ENCODE results near the gene ASPN.

Gene ASPN

DNA sequence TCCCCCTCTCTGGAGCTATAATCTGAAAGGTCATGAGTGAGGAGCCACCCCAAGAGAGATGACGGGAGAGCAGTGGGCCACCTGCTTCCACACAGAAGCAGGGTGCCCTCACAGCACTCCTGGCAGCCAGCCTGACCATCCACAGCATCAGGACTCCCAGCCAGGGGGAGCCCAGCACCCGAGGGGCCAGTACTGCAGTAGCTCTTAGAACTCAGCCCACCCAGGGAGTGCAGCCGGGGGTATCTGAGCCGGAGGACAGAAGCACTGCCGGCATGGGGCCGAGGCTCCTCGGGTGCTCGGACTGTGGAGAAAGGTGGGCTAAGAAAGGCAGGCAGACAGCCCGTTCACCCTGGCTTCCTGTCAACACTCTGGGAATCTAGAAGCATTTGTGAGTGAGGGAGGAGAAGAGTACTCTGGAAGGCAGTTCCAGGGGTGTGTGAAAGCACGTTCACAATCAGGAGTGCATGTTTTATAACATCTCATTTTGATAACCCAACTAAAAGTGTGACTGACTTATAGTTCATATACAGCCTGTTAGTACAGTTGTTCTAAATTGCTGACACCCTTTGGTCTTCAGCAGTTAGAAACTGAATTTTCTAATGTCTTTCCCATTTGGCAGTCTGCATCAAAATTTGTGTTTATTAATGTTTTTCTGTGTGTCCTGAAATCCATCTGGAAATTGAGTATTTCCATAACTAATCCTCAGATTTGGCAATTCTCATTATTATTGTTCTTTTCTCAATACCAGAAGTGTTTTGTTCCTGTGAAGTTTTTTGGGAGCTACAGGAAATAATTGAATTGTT, 25.9 kb upstream of the ASPN start:
- no peaks in the 10 kb centered on the region for H3K36me3 ChIP-seq (ENCODE audit: insufficient read depth, low read length)
- H3K4me1 ChIP-seq (ENCODE audit: insufficient read depth, low read length, poor library complexity, severe bottlenecking) = peaks cover 8% of the 10 kb centered on the region
- no peaks in the 10 kb centered on the region for H4K20me1 ChIP-seq (ENCODE audit: insufficient read depth, low read length, poor library complexity, severe bottlenecking)
- H3K79me2 ChIP-seq (ENCODE audit: insufficient read depth, low read length) = no peaks in the 10 kb centered on the region
- no peaks in the 10 kb centered on the region for H3K27me3 ChIP-seq (ENCODE audit: insufficient read depth, low read length, poor library complexity, severe bottlenecking)
- no peak overlapping the region for H2AFZ ChIP-seq (ENCODE audit: low read length)
- H3K9ac ChIP-seq (ENCODE audit: low read depth, low read length, poor library complexity, severe bottlenecking) = no peak overlapping the region
- no peak overlapping the region for H3K4me2 ChIP-seq (ENCODE audit: low read depth, low read length, poor library complexity, severe bottlenecking)
- no peaks in the 10 kb centered on the region for H3K9me2 ChIP-seq (replicated peaks; ENCODE audit: low read depth, low read length)
- H3F3A ChIP-seq (ENCODE audit: low read depth) = no peaks in the 10 kb centered on the region
- H3K4me3 ChIP-seq (ENCODE audit: low read length, poor library complexity, severe bottlenecking) = no peak overlapping the region
- no peak for TF ChIP-seq CTCF (conservative IDR thresholded peaks at IDR 0.05; ENCODE audit: low read length)
- TF ChIP-seq EZH2phosphoT487 (IDR thresholded peaks at IDR 0.05; ENCODE audit: borderline replicate concordance) = no peak
- H3K9me3 ChIP-seq (ENCODE audit: insufficient read depth, low read depth, low read length) = no peaks in the 10 kb centered on the region

GRCh38 chr9:92507496-92507895, 25.2 kb upstream of the ASPN start:
- H3K79me2 ChIP-seq (ENCODE audit: insufficient read depth, low read length) = no peaks in the 10 kb centered on the region
- H3K4me1 ChIP-seq (ENCODE audit: insufficient read depth, low read length, poor library complexity, severe bottlenecking) = peaks cover 8% of the 10 kb centered on the region
- H3K9me2 ChIP-seq (replicated peaks; ENCODE audit: low read depth, low read length) = no peaks in the 10 kb centered on the region
- TF ChIP-seq EZH2phosphoT487 (IDR thresholded peaks at IDR 0.05; ENCODE audit: borderline replicate concordance) (no peak), CTCF (conservative IDR thresholded peaks at IDR 0.05; ENCODE audit: low read length) (no peak)
- no peaks in the 10 kb centered on the region for H3K27me3 ChIP-seq (ENCODE audit: insufficient read depth, low read length, poor library complexity, severe bottlenecking)
- no peaks in the 10 kb centered on the region for H3K9me3 ChIP-seq (ENCODE audit: insufficient read depth, low read depth, low read length)
- H3K36me3 ChIP-seq (ENCODE audit: insufficient read depth, low read length) = no peaks in the 10 kb centered on the region
- no peak overlapping the region for H3K4me3 ChIP-seq (ENCODE audit: low read length, poor library complexity, severe bottlenecking)
- no peaks in the 10 kb centered on the region for H4K20me1 ChIP-seq (ENCODE audit: insufficient read depth, low read length, poor library complexity, severe bottlenecking)
- H3K9ac ChIP-seq (ENCODE audit: low read depth, low read length, poor library complexity, severe bottlenecking) = no peak overlapping the region
- H3F3A ChIP-seq (ENCODE audit: low read depth) = no peaks in the 10 kb centered on the region
- no peak overlapping the region for H3K4me2 ChIP-seq (ENCODE audit: low read depth, low read length, poor library complexity, severe bottlenecking)
- H2AFZ ChIP-seq (ENCODE audit: low read length) = no peak overlapping the region

DNA sequence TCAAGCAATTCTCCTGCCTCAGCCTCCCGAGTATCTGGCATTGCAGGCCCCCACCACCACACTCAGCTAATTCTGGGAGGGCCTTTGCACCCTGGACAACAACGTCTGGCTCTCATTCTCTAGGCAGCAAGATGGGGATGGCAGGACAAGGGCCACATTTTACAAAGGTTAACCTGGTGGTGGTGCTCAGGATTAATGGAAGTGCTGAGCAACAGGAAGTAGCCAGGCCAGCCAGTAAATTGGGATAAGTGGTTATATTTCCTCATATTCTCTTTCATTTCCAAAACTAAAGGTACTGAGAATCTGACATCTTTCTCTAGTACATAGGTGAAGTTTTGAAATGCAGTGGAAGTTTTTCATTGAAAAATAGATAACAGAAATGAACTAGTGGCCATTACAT, 24.7 kb upstream of the ASPN start:
- no peak overlapping the region for H3K9ac ChIP-seq (ENCODE audit: low read depth, low read length, poor library complexity, severe bottlenecking)

More for the DNA sequence above, 24.7 kb upstream of the ASPN start:
- Histone ChIP-seq H3K36me3 (ENCODE audit: insufficient read depth, low read length) (no peaks in the 10 kb centered on the region), H3K4me3 (ENCODE audit: low read length, poor library complexity, severe bottlenecking) (no peak overlapping the region), H4K20me1 (ENCODE audit: insufficient read depth, low read length, poor library complexity, severe bottlenecking) (no peaks in the 10 kb centered on the region), H3F3A (ENCODE audit: low read depth) (no peaks in the 10 kb centered on the region), H3K27me3 (ENCODE audit: insufficient read depth, low read length, poor library complexity, severe bottlenecking) (no peaks in the 10 kb centered on the region), H3K9me2 (replicated peaks; ENCODE audit: low read depth, low read length) (no peaks in the 10 kb centered on the region), H2AFZ (ENCODE audit: low read length) (no peak overlapping the region), H3K79me2 (ENCODE audit: insufficient read depth, low read length) (no peaks in the 10 kb centered on the region), H3K4me1 (ENCODE audit: insufficient read depth, low read length, poor library complexity, severe bottlenecking) (peaks cover 8% of the 10 kb centered on the region), H3K4me2 (ENCODE audit: low read depth, low read length, poor library complexity, severe bottlenecking) (no peak overlapping the region), H3K9me3 (ENCODE audit: insufficient read depth, low read depth, low read length) (no peaks in the 10 kb centered on the region)
- TF ChIP-seq EZH2phosphoT487 (IDR thresholded peaks at IDR 0.05; ENCODE audit: borderline replicate concordance) (no peak), CTCF (conservative IDR thresholded peaks at IDR 0.05; ENCODE audit: low read length) (no peak)

Data from Loucy (cell line).